ENCODE measurements around the gene SETD4.
"Not testable (repeated sequence)": the region's sequence is repeated elsewhere in the genome, so short reads cannot be mapped to it uniquely, and the experiment has no call there.

Gene SETD4, protein sequence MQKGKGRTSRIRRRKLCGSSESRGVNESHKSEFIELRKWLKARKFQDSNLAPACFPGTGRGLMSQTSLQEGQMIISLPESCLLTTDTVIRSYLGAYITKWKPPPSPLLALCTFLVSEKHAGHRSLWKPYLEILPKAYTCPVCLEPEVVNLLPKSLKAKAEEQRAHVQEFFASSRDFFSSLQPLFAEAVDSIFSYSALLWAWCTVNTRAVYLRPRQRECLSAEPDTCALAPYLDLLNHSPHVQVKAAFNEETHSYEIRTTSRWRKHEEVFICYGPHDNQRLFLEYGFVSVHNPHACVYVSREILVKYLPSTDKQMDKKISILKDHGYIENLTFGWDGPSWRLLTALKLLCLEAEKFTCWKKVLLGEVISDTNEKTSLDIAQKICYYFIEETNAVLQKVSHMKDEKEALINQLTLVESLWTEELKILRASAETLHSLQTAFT

DNA sequence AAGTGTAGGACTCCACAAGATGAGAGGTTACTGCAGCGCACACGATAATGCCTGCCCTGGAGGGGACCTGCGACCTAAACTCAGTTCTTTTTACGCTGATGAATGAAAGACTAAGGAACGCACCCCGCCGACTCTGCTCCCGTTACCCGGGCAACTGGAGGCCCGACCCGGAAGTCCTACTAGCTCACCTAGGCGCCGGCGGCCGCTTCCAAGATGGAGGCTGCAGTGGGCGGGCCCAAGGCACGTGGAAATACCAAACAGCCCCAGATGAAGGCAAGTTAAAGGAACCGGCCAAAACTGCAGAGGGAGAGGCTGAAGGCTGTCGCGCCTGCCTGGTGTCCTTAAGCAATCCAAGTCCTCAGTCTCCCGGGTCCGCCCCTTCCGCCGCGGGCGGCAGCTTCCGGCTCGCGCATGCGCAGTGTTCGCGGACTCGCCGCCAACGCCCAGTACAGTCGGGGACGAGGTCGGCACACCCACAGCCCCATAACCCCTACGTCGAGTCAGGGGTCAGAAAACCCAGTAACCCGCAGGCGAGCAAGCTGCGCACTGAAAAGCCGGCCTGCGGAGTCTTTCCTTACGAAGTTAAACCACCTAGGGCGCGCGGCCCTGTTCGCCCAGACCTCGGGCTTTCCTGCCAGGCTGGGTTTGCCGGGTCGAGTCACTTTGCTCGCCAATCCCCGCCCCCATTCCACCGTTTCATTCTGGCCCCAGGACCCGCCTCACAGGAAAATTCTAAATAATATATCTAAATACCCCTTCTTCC, at the start of gene SETD4:
SETD4 (minus strand) TSS at position 368 of the 763 bp plus-strand sequence. CDS start 1,638 bp downstream, outside the sequence.
- peak; percentile 98 for DNase-seq (ENCODE audit: low spot score)

DNA sequence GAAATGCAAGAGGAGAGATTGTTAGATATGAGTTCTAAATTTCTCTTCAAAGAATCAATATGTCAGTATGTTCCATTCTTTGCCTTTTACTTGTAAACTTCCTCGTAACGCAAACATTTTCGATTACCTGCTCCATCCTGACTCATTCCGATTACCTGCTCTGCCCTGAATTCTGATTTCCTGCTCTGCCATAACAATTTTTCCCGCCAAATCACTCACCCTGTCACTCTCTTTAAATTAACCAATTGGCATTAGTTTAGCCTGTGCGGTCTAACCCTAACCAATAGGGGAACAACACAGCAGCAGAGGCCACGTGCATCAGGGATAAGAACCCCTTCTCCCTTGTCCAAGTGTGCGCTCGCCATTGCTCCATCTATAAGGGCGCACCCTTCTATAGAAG, 49.5 kb upstream of the SETD4 start:
- no peak for DNase-seq (ENCODE audit: low spot score)

DNA sequence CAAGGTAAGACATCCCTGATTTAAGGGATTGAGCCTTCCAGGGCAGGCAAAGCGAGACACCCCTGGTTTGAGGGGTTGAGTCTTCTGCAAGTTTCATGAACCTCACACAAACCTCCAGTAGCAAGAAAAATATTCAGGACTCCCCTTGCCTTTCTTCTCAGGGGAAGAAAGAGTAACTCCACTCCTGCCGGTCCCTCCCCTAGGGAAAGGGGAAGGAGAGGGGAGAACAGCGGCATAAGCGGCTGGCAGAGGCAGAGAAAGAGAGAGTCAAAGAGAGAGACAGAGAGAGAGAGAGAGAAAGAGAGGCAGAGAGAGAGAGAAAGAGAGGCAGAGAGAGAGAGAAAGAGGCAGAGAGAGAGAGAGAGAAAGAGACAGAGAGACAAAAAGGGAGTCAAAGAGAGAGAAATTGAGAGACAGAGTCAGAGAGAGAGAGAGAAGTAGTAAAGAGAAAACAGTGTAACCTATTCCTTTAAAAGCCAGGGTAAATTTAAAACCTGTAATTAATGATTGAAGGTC, 45.1 kb upstream of the SETD4 start:
- DNase-seq (ENCODE audit: low spot score), result no peak

DNA sequence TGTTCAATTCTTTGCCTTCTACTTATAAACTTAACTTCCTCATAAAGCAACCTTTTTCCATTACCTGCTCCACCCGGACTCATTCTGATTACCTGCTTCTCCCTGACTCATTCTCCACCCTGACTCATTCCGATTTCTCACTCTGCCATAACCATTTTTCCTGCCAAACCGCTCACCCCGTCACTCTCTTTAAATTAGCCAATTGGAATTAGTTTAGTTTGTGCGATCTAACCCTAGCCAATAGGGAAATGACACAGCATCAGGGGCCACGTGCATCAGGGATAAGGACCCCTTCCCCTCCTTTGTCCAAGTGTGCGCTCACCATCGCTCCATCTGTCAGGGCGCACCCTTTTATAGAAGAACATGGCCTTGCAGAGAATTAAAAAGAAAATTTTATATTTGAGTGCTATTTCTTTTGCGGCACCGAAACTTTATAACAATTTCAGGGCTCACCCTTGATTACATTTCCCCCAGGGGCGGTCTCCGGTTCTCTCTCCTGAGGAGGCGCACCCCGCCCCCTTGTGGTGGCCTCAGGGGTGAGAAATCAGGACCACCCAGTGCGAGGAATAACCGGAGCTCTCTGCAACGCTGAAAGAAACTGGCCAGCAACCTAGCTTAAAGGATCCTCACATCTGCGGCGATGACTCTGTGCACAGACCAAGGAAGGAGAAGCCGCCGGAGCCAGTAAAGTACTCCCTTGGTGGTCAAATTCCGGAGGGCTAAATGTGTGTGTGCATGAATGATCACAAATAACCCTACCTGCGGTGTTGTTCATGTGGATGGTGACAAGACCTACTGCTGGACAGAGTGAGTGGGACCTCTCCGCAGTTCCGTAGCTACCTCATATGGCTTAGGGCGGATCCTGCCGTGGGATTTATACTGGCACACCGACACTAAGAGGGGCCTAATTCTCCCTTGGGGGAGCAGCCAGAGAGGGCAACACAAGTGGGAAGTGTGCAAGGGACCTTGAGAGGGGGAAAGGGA, 44.3 kb upstream of the SETD4 start:
- no peak for DNase-seq (ENCODE audit: low spot score)

DNA sequence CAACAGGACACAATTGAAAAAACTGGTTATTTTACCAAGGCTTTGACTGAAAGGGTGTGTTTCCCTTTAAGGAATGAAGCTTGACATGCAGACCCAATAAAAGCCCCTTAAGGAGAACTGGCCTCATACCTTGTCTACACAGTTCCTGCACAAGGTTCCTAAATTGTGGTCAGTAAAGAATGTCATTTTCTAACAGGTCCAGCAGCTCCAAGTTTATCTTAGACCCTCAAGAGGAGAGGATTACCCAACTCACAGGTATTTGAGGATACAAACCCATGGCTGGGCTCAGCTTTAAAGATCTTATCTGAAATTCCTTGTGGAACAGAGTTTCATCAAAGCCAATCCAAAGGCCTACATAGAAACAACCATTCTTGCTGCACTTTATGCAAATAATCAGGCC, 43.1 kb upstream of the SETD4 start:
- no peak for DNase-seq (ENCODE audit: low spot score)

DNA sequence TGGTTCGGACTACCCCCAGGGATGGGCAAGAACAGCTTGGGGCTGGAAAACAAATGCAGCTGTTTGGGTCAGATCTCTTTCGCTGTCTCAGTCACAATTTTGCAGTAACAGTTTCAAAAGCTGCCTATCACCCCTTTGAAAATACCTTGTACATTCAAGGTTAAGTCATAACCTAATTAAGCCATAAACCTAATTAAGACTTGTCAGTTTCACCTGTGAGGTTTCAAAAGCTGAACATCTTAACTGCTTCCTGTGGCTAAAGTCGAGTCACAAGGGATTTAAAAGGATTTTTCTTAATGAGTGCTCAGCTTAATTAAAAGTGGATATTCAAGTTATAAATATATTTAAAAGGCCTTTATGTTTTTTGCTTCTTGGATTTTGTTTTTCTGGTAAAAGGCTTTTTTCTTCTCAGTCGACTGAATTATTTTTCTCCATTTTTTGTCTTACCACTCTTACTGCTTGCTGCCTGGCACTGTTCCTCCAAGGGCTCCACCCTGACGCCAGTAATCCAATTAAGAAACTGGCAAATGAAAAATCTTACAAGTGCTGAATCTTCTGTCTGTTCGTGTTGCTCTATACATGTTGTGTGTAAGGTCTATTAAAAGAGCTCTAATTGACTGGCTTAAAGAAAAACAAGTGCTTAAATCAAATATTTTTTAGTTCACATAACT, 40.8 kb upstream of the SETD4 start:
- DNase-seq (ENCODE audit: low spot score), result no peak

DNA sequence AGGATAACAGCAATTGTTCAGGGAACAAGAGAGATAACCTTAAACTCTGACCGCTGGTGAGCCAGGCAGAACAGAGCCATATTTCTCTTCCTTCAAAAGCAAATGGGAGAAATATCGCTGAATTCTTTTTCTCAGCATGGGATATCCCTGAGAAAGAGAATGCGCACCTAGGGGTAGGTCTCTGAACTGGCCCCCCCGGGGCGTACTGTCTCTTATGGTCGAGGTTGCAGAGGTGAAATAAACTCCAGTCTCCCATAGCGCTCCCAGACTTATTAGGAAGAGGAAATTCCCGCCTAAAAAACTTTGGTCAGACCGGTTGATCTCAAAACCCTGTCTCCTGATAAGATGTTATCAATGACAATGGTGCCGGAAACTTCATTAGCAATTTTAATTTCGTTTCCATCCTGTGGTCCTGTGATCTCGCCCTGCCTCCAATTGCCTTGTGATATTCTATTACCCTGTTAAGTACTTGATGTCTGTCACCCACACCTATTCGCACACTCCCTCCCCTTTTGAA, 39.4 kb upstream of the SETD4 start:
- DNase-seq (ENCODE audit: low spot score), result not testable (repeated sequence)

DNA sequence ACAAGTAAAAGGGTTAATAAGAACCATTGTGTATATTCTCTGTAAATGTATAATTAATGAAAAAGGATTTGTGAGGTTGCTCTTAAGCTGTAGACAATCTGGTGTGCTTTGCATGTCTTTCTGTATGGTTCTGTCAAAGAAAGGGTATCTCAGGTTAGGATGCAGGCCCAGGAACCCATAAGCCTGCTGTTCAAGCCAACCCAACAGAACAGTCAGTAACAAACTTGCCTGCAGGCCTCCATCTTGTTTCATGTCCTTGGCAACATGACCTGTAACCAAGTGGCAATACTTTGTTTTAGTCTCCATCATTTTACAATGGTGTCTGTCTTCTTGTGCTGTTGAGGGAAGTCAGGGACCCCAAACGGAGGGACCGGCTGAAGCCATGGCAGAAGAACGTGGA, 38.7 kb upstream of the SETD4 start:
- no peak for DNase-seq (ENCODE audit: low spot score)

DNA sequence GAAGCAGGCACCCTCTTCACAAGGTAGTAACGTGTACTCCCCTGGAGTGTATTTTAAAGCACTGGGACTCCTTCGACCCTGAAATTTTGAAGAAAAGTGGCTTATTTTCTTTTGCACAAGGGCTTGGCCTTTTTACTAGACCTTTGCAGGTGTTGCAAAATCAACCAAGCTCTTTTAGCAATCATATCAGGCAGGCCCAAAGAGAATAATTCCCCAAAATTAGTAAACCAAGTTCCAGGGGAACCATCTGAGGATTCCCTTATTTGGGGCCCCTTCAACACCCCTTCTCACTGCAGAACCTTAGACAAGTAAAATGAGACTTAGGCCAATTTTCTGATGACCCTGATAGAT, 37.8 kb upstream of the SETD4 start:
- no peak for DNase-seq (ENCODE audit: low spot score)

DNA sequence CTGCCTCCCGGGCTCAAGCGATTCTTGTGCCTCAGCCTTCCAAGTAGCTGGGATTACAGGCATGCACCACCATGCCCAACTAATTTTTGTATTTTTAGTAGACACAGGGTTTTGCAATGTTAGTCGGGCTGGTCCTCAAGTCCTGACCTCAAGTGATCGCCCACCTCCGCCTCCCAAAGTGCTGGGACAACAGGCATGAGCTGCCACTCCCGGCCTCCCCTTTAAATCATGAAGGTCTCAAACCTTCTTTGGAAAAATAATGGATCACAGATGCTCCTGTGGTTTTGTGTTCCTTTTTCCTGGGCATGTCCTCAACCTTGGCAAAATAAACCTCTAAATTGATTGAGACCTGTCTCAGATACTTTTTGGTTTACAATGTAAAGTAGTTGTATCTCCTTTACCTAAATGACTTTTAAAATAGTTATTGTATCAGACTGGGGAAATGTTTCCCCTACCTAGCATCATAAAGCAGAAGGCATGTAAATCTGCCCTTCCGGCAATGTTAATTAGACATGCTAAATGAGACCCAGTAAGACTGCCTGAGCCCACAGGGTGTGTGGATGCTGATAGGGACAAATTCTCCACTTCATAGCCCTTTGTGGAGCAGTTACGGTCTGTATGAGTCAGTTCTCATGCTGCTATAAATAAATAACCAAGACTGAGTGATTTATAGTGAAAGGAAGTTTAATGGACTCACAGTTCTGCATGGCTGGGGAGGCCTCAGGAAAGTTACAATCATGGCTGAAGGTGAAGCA, 37.3 kb upstream of the SETD4 start:
- no peak for DNase-seq (ENCODE audit: low spot score)

DNA sequence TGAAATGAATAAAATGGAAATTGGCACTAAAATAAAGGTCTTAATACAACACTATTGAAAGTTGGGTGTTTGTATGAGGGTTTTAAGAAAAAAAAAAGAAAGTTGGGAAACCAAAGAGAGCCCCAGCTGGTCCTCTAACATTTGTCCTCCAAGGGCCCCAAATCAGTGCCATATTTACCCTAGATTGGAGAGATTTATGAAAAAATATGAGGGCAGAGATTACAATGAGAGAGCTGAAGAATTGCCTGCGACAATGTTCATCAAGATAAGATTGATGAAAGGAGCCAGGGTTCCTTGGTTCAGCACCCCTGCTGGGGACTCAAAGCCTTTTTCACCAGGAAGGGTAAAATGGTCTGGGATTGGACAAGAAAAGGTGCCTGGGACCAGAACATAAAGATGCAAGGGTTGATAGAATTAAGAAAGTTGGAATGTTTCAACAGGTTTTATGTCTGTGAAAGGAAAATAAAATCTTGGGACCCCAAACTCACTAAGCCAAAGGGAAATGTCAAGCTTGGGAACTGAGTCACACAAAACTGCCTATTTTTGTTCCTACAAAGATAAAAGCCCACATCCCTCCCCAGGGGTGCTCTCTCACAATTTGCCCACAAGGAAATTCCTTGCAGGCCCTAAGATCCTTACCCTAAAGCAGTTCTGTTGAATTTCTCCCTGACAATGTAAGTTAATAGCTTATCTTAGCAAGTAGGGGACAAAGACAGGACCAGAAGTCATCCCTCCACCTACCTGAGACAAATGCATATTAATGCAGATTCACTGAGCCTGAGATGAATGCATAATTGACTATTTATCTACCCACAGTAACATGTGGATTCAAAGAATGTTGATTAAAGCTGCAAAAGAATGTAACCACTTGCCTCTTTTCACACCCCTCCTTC, 36.3 kb upstream of the SETD4 start:
- DNase-seq (ENCODE audit: low spot score), result no peak

DNA sequence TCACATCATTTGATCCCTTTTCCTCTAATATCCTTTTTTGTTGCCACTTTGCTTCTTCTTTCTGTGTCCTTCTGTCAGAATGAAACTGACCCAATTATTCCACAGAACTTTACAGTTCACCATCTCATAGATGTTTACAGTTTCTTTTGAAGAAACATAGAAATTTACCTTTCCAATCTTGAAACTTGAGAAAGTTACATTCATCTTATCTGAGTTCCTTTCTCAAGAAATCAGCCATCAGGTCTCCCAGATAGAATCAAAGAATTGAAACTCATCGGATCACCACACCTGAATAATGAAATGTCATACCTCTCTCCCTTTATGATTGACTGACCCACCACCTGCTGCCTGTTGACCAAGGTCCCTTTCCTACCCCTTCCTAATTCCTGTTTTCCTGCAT, 33.2 kb upstream of the SETD4 start:
- DNase-seq (ENCODE audit: low spot score), result no peak

DNA sequence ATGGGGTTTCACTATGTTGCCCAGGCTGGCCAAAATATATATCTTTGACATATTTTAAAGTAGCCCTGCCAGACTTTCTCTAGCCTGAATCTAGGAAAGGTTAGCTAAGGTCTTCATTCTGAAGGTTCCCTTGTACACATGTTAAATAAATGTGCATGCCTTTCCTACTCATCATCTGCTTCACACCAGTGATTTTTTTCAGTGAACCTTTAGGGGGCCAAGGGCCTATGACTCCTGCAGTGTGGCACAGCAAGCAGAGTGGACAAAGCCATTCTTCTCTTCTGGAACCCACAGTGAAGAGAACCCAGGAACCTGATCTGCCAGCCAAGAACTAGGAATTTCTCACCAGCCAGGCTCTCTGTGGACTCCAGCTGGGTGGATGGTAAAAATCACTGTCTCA, 32.4 kb upstream of the SETD4 start:
- DNase-seq (ENCODE audit: low spot score), result no peak

DNA sequence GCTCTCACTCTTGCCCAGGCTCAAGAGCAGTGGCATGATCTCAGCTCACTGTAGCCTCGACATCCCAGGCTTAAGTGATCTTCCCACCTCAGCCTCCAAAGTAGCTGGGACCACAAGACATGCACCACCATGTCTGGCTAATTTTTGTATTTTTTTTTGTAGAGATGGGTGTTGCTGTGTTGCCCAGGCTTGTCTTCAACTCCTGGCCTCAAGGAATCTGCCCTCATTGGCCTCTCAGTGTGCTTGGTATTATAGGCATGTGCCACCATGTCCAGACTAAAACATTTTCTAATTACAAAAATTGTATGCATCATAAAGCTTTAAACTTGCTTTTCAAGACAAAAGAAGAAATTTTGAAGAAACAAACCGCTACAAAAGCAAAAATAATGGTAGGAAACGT, 29.6 kb upstream of the SETD4 start:
- no peak for DNase-seq (ENCODE audit: low spot score)

DNA sequence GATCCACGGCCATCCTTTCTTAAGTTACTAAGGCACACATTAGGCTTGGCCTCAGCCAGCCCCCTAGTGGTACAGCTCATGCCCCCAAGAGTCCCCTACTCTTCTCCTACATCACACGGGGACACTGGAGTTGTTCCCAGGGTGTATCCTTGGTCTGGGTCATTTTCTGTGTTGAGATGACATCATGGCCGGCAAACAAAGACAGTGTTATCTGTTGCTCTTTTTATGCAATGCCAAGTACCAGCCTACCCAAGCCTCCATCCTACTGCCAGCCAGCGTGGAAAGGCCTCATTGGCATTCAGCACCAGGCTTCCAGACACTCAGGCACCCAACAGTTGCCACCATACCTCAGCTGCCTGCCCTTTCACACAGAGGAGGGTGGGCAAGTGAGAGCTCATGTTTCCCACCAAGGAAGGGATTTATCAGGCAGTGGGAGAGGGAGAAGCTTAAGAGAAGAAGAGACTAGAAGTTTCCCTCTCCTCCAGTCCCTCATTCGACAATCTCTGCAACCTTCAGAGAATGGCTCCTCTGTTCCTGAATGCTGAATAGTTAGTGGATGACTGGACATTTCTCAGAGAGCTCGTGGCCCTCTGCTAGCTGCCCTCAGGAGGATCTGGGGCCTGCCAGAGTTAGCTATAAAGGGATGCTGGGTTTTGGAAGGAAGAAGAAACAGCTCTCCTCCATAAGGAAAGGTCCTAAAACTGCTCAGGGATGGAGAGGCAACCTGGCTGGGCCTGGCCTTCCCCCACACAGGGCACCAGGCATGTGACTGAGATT, 27.2 kb upstream of the SETD4 start:
- DNase-seq (ENCODE audit: low spot score), result no peak

DNA sequence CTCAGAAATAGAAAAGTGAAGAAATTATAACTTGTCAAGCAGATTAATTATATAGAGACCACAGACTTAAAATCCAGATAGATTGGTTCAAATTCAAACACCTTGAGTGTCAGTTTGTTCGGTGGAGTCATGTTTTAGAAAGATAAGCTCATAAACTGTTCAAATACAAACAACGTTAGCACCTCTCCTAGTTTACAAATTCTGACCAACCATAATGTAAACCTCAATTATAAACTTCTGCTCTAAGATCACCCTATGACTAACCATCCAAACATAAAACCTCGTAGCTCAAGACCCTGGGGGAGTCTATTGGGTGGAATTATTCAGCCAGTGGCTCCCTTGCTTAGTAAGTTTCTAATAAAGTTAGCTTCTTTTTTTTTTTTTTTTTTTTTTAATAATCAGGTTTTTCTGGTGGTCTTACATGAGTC, 21.9 kb upstream of the SETD4 start:
- DNase-seq (ENCODE audit: low spot score), result no peak

DNA sequence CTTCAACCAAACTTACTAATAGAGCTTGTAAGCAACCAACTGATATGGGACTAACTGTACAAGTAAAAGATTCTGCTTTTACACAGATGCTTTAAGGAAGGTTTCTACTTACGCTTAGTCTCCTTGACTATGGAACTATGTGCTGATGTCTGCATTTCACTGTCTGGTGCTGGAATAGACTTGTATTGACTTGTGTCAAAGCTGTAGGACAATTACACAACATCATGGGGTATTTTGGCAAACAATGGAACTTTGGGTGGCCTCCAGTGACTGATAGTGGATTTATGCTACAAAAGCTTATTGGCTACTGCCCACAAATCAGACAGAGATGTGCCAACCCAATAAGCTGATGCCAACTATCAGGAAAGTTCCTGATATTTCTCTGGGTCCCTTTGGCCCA, 20.1 kb upstream of the SETD4 start:
- no peak for DNase-seq (ENCODE audit: low spot score)

DNA sequence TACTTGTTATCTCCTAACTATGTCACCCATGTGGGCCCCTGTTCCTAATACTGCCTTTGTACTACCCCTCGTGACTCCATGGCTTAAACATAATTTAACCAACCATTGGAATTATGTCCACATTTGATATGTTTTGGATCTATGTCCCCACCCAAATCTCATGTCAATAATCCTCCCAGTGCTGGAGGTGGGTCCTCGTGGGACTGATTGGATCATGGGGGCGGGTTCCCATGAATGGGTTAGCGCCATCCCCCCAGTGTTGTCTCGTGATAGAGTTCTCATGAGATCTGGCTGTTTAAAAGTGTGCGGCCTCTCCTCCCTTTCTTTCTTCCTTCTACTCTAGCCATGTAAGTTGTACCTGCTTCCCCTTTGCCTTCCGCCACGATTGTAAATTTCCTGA, 19.3 kb upstream of the SETD4 start:
- no peak for DNase-seq (ENCODE audit: low spot score)

Measured in AG08395 (cell line).